A204.1 (cell line): Measurements from ENCODE around the gene PTGES2.
"Not testable (repeated sequence)": the region's sequence is repeated elsewhere in the genome, so short reads cannot be mapped to it uniquely, and the experiment has no call there.

Experiments used
- FAIRE-seq: peaks from 2 replicates; lab custom pipeline; 2012; peaks lifted over from hg19 to GRCh38; lab: Jason Lieb, UNC

PTGES2 gene

GRCh38 chr9:128087262-128087661 is 40.3 kb downstream of the PTGES2 start:
- FAIRE-seq = no peak

GRCh38 chr9:128085943-128086342 is 41.6 kb downstream of the PTGES2 start:
- no peak for FAIRE-seq

GRCh38 chr9:128084746-128085145 is 42.8 kb downstream of the PTGES2 start:
- no peak for FAIRE-seq

- no peak for FAIRE-seq
These were observed 45.4 kb downstream of the PTGES2 start for GRCh38 chr9:128082151-128082550.

GRCh38 chr9:128081056-128081455 is 46.5 kb downstream of the PTGES2 start:
- FAIRE-seq = no peak

- FAIRE-seq = no peak
These were observed 47.3 kb downstream of the PTGES2 start for GRCh38 chr9:128080206-128080605.

GRCh38 chr9:128078504-128079434 is 48.8 kb downstream of the PTGES2 start:
- no peak for FAIRE-seq

- no peak for FAIRE-seq
These were observed 49.6 kb downstream of the PTGES2 start for GRCh38 chr9:128077847-128078503.

- no peak for FAIRE-seq
These were observed 54.2 kb downstream of the PTGES2 start for GRCh38 chr9:128073253-128073886.

GRCh38 chr9:128072144-128073021 is 55.1 kb downstream of the PTGES2 start:
- no peak for FAIRE-seq

- not testable (repeated sequence) for FAIRE-seq
These were observed 56.1 kb downstream of the PTGES2 start for GRCh38 chr9:128071475-128071874.

GRCh38 chr9:128070874-128071273 is 56.7 kb downstream of the PTGES2 start:
- FAIRE-seq = no peak
